Measurements from ENCODE around the gene ELAC2. TPM values are rescaled to one million over a fixed set of nuclear protein-coding genes. Genes with fewer than 3 reads are reported as not detected.

The ELAC2 gene
- polyA plus RNA-seq, 1 donor (not counting 4 experiments of a cell fraction or from before 2014, with no cell fraction given) = 78.7 TPM

DNA sequence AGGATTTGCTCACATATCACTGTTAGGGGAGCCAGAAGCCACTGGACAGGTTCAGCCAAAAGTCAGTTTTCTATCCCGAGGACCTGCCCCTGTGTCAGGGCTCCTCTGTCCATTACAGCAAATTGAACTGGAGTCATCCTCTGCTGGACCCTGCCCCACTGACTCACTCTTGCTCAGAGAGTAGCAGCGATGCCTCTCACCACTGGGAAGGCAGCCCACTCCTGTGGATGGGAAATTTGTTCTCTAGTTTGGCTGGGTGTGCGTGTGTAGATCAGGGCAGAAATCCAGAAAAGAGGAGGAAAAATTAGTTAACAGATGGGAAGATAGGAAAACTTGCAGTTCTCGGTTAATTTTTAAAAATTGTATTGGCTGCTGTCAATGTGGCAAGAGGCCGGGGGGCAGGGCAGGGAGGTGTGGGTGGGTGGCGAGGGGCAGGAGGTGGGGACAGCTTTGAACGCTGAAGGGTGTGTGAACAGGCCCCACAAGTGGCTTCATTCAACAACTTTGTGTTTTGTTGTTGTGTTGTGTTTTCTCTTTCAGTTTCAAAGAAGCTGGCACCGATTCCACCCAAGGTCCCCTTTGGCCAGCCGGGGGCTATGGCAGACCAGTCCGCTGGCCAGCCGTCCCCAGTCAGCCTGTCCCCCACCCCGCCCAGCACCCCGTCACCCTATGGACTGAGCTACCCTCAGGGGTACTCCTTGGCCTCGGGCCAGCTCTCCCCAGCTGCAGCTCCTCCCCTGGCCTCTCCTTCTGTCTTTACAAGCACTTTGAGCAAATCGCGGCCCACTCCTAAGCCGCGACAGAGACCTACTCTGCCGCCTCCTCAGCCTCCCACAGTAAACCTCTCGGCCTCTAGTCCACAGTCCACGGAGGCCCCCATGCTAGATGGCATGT is 33.6 kb downstream of the ELAC2 start:
- no peak for DNase-seq (ENCODE audit: low read depth, low spot score)
- no peak overlapping the region for H3K4me3 ChIP-seq (ENCODE audit: control insufficient read depth in 2 of 3, extremely low read depth in 1 of 3, insufficient read depth in 2 of 3, low read depth in 1 of 3, low read length in 3 of 3)

DNA sequence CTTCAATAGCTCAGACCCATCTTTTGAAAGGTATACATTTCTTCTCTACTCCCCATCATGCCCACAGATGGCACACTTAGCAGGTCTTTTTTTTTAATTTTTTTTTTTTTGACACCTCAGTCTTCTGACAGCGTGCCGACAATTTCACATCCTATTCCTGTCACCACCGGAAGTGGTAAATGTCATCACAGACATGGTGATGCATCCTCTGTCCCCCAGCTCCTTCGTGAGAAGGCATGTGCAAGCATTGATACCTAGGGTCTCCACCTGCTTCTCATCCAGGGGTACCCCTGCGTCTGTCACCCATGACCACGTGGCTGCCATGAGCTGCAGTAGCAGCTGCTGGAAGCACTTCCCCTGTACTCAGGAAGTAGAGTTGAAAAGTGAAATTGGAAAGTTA is 35.6 kb downstream of the ELAC2 start:
- no peaks in the 10 kb centered on the region for H3K36me3 ChIP-seq (ENCODE audit: control insufficient read depth in 2 of 2, extremely low read depth in 1 of 2, insufficient read depth in 2 of 2, low read length in 2 of 2)
- peaks cover 4% of the 10 kb centered on the region for H3K4me1 ChIP-seq (ENCODE audit: control insufficient read depth, extremely low read depth, insufficient read depth, low read length)
- H3K4me3 ChIP-seq (ENCODE audit: control insufficient read depth in 2 of 3, extremely low read depth in 1 of 3, insufficient read depth in 2 of 3, low read depth in 1 of 3, low read length in 3 of 3) = no peak overlapping the region
- no peak overlapping the region for H3K27ac ChIP-seq (ENCODE audit: control insufficient read depth, insufficient read depth, low read length)
- no peaks in the 10 kb centered on the region for H3K79me2 ChIP-seq (ENCODE audit: control insufficient read depth, insufficient read depth, low read length)
- TF ChIP-seq EZH2 (IDR thresholded peaks at IDR 0.05; ENCODE audit: low read length) = no peak
- TF ChIP-seq, protein P1, sequence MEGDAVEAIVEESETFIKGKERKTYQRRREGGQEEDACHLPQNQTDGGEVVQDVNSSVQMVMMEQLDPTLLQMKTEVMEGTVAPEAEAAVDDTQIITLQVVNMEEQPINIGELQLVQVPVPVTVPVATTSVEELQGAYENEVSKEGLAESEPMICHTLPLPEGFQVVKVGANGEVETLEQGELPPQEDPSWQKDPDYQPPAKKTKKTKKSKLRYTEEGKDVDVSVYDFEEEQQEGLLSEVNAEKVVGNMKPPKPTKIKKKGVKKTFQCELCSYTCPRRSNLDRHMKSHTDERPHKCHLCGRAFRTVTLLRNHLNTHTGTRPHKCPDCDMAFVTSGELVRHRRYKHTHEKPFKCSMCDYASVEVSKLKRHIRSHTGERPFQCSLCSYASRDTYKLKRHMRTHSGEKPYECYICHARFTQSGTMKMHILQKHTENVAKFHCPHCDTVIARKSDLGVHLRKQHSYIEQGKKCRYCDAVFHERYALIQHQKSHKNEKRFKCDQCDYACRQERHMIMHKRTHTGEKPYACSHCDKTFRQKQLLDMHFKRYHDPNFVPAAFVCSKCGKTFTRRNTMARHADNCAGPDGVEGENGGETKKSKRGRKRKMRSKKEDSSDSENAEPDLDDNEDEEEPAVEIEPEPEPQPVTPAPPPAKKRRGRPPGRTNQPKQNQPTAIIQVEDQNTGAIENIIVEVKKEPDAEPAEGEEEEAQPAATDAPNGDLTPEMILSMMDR (optimal IDR thresholded peaks at IDR 0.05 in 1 of 3, IDR thresholded peaks at IDR 0.05 in 1 of 3, conservative IDR thresholded peaks at IDR 0.05 in 1 of 3; ENCODE audit: extremely low read depth in 1 of 3, insufficient read depth in 2 of 3, low read length in 3 of 3) = no peak
- DNase-seq (ENCODE audit: low read depth, low spot score) (no peak), FAIRE-seq (no peak)
- H3K4me2 ChIP-seq (ENCODE audit: control insufficient read depth, extremely low read depth, insufficient read depth, low read depth, low read length) = no peak overlapping the region
- no peak overlapping the region for H3K9ac ChIP-seq (ENCODE audit: control insufficient read depth, extremely low read depth, insufficient read depth, low read length)
- H4K20me1 ChIP-seq (ENCODE audit: control insufficient read depth, extremely low read depth, insufficient read depth, low read length) = no peaks in the 10 kb centered on the region
- H3K9me3 ChIP-seq (ENCODE audit: control insufficient read depth, low read depth, low read length) = no peaks in the 10 kb centered on the region
- dilution Hi-C loops (cut with MboI; ENCODE audit: extremely low pct_ligation_motif_present, low sequenced_read_pairs) = no loop called here
- H3K9me1 ChIP-seq (ENCODE audit: control insufficient read depth, extremely low read depth, insufficient read depth, low read length) = no peaks in the 10 kb centered on the region
- no peak overlapping the region for H2AFZ ChIP-seq (ENCODE audit: control insufficient read depth, low read length)
- no peaks in the 10 kb centered on the region for H3K27me3 ChIP-seq (ENCODE audit: control insufficient read depth, extremely low read depth, insufficient read depth, low read length)

More for the DNA sequence above, 33.6 kb downstream of the ELAC2 start:
- FAIRE-seq = no peak
- H3K27ac ChIP-seq (ENCODE audit: control insufficient read depth, insufficient read depth, low read length) = no peak overlapping the region
- no peaks in the 10 kb centered on the region for H3K79me2 ChIP-seq (ENCODE audit: control insufficient read depth, insufficient read depth, low read length)
- H3K4me2 ChIP-seq (ENCODE audit: control insufficient read depth, extremely low read depth, insufficient read depth, low read depth, low read length) = no peak overlapping the region
- no peak overlapping the region for H2AFZ ChIP-seq (ENCODE audit: control insufficient read depth, low read length)
- dilution Hi-C loops (cut with MboI; ENCODE audit: extremely low pct_ligation_motif_present, low sequenced_read_pairs) = no loop called here
- no peaks in the 10 kb centered on the region for H3K9me1 ChIP-seq (ENCODE audit: control insufficient read depth, extremely low read depth, insufficient read depth, low read length)
- no peaks in the 10 kb centered on the region for H3K36me3 ChIP-seq (ENCODE audit: control insufficient read depth in 2 of 2, extremely low read depth in 1 of 2, insufficient read depth in 2 of 2, low read length in 2 of 2)
- no peaks in the 10 kb centered on the region for H3K27me3 ChIP-seq (ENCODE audit: control insufficient read depth, extremely low read depth, insufficient read depth, low read length)
- no peak for TF ChIP-seq EZH2 (IDR thresholded peaks at IDR 0.05; ENCODE audit: low read length)
- TF ChIP-seq, protein P1 (optimal IDR thresholded peaks at IDR 0.05 in 1 of 3, IDR thresholded peaks at IDR 0.05 in 1 of 3, conservative IDR thresholded peaks at IDR 0.05 in 1 of 3; ENCODE audit: extremely low read depth in 1 of 3, insufficient read depth in 2 of 3, low read length in 3 of 3) = no peak
- no peaks in the 10 kb centered on the region for H3K9me3 ChIP-seq (ENCODE audit: control insufficient read depth, low read depth, low read length)
- no peaks in the 10 kb centered on the region for H3K4me1 ChIP-seq (ENCODE audit: control insufficient read depth, extremely low read depth, insufficient read depth, low read length)
- H3K9ac ChIP-seq (ENCODE audit: control insufficient read depth, extremely low read depth, insufficient read depth, low read length) = no peak overlapping the region
- no peaks in the 10 kb centered on the region for H4K20me1 ChIP-seq (ENCODE audit: control insufficient read depth, extremely low read depth, insufficient read depth, low read length)
